HG03354 (cell line): ENCODE results near the gene NEIL3.

ENCODE experiments used
- ATAC-seq: cut with Tn5 transposase; IDR thresholded peaks from one replicate; pipeline ENCODE4 v1.9.1; 2021; ENCODE audit warnings: mild to moderate bottlenecking; ENCODE audit not compliant: unreplicated experiment, poor library complexity, severe bottlenecking

Gene NEIL3, protein sequence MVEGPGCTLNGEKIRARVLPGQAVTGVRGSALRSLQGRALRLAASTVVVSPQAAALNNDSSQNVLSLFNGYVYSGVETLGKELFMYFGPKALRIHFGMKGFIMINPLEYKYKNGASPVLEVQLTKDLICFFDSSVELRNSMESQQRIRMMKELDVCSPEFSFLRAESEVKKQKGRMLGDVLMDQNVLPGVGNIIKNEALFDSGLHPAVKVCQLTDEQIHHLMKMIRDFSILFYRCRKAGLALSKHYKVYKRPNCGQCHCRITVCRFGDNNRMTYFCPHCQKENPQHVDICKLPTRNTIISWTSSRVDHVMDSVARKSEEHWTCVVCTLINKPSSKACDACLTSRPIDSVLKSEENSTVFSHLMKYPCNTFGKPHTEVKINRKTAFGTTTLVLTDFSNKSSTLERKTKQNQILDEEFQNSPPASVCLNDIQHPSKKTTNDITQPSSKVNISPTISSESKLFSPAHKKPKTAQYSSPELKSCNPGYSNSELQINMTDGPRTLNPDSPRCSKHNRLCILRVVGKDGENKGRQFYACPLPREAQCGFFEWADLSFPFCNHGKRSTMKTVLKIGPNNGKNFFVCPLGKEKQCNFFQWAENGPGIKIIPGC

DNA sequence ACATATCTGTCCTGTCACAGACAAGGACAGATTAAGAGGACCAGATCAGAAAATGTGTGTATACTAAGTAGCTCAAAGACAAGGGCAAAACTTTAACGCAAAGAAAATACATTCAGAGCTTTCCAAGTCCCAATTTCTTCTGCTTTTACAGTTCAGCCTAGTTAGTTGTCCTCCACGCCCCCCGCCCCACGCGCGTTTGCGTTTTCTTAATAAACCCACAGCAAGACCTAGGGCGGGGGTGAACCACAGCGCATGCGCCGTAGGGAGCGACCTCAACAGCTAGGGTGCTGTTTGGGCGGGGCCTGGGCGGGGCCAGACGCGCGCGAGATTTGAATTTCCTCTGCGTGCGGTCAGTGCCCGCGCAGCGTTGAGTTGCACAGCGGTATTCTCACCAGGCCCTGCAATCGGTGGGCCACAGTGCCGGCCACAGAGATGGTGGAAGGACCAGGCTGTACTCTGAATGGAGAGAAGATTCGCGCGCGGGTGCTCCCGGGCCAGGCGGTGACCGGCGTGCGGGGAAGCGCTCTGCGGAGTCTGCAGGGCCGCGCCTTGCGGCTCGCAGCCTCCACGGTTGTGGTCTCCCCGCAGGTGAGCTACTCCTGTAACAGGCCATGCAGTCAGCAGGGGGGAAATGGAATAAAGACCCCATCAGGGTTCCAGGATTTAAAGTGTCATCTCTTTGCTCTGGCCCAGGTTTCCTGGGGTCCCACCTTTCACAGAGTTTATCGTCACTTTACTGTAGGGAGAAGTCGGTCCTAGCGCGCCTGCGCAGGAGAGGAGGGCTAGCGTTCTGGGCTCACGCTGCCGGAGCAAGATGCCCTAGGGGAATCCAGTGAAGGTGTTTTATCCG is at the start of gene NEIL3:
NEIL3 (plus strand) TSS at position 353 of the 850 bp plus-strand sequence; CDS start at position 433, 80 bp downstream.
- peak; percentile 92 for ATAC-seq

DNA sequence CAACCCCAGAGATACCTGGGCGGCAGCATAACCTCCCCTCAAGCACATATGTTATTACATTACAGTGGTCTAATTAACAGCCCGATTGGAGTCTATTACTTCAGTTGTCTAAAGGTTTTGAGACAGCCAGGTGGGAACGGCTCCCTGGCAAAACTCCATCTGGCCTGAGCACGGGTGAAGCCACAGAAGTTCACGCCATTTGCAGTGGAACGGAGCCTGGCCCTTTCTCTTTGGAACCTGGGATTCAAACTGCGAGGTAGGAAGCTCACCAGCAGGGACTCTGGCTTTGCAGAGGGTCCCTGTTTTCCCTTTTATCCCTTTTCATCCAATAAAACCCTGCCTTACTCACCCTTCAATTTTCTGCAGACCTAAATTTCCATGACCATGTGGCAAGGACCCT is 45.9 kb upstream of the NEIL3 start:
- ATAC-seq, result no peak

DNA sequence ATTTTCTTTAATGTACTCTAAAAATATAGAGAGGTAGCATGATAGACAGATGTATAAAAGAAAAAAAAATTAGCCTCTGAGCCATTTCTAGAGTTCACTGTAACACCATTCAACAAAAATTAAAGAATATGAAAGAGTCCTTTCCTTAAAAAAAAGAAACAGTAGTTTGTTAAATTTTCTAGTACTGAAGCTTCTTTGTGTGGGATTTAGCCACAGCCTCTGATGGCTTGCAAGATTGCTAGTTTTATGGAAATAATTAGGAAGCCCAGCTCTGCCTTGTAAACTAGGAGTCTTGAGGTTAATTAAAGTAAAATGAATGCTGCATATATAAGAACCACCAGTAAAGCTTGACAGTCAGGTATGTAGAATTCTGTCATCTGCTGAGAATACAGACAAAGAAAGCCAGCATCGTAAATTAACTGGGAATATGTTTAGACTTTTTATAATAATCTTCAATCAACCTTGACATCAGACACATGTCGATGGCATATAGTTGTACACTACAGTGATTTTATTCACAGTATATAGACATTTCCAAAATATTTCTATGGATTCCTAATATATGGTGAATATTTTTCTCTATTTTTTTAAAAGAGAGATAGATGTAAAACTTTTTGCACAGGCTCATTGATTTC is 44.8 kb upstream of the NEIL3 start:
- ATAC-seq, result no peak

DNA sequence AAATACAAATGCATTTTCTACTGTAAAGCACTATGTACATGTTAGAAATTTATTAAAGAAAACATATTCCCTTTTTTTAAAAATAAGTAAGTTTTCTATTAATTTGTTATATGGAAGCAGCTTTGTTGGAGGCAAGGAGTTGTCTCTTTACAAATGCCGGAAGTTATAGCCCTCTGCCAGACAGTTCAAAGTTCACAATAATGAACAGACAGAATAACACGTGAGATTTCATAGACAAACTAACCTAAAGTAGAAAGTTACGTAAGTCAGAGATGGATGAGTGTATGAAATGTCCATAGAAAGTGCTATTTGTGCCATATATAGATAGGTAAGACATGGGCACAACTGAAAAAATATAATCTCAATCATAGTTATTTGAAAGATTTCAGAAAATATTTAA is 43.9 kb upstream of the NEIL3 start:
- no peak for ATAC-seq

DNA sequence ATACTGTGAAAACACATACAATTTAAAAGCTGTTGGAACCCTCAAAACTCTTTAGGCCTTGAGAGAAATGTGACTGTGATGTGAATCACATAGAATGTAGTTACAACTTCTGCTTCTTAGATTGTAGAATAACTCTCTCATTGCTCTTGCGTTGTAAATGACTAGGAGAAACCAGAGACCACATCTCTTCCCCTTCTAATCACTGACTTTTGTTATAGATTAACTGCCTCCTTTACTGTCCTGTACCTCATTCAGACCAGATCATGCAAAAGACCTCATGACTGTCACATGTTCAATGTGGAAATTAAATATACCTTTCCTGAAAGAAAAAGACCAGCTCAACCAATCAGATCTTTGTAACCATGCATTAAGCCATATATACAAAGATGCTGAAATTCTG is 43.2 kb upstream of the NEIL3 start:
- ATAC-seq, result peak; percentile 62

DNA sequence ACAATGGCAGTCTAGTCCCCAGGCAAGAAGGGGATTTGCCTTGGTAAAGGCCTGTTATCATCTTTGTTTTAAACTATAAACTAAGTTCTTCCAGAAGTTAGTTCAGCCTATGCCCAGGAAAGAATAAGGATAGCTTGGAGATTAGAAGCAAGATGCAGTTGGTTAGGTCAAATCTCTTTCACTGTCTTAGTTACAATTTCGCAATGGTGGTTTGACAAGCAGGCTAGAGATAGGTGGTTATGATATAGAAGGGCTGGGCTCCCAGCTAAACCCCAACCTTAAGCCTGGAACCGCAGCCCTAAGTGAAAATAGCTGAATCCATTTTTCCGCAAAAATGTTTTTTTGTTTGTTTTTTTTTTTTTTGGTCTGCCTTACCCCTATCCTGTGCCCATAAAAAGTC is 41.8 kb upstream of the NEIL3 start:
- no peak for ATAC-seq

DNA sequence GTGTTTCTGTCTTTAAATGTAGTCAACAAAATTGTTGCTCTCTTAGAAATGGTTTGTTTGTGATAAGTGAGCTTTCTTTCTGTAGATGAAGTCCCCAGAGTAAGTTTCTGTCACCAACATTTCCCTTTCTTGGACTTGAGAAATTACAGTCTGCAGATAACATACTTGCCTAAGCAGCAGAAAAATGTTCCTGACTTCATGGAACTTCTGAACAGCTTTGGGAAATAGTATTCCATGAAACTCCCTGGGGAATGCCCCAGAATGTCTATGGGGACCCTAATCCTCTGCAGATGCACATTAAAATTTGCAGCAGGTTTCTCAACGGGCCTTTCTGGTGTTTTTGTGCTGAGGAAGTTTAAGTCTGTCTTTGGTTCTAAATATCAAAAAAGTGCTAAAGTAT is 38.6 kb upstream of the NEIL3 start:
- no peak for ATAC-seq

DNA sequence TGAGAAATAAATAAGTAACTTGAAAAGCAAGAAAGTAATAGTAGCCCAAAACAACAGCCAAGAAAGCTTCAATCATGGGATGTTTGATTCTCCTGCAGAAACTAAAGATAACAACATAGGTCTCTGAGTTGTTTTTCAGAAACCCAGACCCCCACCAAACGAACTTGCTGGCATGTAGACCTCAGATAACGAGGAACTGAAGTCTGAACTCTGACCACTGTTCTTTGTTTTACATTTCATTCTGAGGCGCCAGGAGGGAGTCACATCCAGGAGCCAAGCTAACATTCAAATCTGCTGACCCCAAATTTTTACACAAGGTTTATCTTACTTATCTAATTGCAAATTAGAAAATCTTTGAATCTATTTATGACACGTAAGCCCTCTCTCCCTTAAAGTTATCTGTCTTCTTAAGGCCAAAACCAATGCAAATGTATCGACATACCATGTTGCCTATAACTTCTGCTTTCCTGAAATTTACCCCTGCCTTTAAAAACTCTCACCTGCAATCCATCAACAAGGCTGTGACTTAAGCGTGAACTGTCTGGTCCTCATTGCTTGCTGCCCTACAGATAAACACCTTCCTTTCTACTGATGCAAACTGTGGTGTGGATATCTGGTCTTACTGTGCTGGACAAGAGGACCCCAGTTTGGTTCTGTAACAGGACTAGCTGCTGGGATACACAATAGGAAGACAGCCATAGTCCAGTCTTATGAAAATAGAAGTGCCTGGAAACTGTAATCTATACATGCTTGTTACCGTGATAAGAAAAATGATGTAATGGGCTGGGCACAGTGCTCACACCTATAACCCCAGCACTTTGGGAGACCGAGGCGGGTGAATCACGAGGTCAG is 37.5 kb upstream of the NEIL3 start:
- ATAC-seq, result no peak

DNA sequence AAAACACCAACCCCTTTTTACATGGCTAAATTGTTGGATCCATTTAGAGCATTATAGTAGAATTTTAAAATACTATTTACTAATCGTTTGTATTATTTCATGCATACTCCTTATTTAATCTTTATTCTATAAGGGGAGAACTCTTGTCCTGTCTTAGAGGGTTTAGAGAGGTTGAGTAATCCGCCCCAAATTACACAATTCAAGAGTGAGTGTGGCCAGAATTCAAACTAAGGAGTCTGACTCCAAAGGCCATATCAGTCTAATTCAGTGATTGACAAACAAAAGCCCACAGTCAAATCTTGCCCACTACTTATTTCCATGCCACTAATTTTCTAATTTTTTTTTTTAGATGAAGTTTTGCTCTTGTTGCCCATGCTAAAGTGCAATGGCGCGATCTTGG is 33.7 kb upstream of the NEIL3 start:
- no peak for ATAC-seq

DNA sequence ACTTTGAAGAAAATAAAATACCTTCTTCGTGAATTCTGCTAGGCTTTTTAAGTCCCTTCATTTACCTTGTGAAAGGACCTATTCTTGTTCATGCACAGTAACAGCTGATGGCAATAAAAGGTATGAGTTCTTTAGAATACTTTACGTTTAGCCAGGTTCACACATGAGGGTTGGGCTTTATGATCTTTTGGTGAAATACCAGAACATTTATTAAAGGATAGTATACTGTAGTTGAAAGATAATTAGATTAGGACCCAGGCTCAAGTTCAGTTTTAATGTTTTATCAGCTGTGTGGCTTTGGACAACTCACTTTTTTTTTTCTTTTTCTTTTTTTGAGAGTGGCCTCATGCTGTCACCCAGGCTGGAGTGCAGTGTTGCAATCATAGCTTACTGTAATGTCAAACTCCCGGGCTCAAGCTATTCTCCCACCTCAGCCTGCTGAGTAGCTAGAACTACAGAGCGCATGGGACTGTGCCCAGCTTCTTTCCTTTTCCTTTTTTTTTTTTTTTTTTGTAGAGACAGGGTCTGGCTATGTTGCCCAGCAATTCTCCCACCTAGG is 28.2 kb upstream of the NEIL3 start:
- ATAC-seq, result no peak

DNA sequence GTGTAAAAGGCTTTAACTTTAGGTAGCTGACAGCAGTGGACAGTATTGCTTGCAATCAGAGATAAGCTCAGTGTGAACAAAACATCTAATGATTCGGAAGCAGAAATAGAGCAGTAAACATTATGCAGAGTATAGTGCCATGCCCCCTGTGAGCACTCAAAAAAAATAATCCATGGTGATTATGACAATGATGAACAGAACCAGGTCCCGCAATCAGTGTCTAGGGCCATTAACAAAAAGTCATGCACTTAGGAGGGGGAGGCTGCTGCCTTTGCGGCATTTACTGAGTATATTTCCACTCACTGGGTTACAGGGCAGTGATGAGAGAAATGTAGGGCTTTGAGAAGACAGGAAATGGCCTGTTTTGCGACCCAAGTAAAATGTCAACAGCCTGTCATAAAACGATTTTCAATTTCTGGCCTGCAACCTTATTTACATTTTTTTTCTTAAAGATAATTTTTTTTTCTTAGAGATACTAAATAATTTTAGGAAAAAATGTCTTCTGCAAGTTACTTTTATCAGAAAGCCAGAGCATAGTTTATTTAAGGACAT is 27.3 kb upstream of the NEIL3 start:
- ATAC-seq, result no peak

DNA sequence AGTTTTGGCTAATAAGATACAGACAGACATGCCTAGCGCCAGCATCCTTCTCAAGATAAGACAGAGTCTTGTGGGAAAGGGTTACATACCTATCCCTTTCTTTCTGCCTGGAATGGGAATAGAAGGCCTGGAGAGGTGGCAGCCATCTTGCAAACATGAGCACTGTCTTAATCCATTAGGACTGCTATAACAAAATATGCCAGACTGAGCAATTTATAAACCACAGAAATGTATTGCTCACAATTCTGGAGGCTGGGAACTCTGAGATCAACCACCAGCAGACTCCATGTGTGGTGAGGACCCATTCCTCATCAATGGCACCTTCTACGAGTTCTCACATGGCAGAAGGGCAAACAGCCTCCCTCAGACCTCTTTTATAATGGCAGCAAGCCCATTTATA is 26.5 kb upstream of the NEIL3 start:
- ATAC-seq, result no peak

DNA sequence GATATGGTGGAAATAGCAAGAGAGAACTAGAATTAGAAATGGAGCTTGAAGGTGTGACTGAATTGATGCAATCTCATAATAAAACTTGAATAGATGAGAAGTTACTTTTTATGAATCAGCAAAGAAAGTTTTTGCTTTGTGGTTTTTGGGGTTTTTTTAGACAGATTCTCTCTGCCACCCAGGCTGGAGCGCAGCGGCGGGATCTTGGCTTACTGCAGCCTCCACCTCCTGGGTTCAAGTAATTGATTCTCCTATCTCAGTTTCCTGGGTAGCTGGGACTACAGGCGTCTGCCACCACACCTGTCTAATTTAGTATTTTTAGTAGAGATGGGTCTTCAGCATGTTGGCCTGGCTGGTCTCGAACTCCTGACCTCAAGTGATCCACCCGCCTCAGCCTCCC is 23.7 kb upstream of the NEIL3 start:
- ATAC-seq, result no peak

DNA sequence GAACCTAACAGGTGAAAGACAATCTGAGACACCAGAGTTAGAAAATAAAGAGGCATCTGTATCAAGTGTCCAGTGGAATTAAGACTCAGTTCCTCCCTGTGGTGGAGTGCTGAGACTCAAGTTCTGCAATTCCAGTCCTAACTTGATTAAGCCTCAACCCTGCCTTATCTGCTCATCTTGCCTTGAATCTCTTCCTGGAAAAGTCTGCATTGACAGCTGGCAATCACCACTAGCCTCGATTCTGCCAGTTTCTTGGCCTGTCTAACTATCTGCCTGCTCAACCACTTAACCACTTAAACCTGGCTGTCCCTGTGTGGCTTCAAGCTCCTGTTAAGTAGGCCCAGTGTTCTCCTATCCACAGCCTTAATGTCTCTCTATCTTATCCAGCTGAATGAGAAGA is 22.4 kb upstream of the NEIL3 start:
- no peak for ATAC-seq

DNA sequence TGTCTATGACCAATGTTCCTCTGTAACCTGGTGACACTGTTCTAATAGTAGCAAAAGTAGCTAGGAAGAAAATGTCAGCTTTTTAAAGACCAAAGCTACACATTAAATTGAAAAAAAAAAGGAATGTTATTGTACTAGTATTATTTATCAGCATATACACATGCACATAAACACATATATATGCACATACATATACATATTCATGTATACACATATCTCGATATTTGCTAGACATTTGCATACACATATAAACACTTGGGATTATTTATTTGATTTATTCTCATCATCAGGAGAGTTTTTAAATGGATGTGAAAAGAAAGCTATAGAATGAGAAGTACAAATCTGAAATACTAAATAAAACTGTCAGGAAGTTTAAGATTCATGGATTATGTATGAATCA is 21.3 kb upstream of the NEIL3 start:
- ATAC-seq, result no peak

DNA sequence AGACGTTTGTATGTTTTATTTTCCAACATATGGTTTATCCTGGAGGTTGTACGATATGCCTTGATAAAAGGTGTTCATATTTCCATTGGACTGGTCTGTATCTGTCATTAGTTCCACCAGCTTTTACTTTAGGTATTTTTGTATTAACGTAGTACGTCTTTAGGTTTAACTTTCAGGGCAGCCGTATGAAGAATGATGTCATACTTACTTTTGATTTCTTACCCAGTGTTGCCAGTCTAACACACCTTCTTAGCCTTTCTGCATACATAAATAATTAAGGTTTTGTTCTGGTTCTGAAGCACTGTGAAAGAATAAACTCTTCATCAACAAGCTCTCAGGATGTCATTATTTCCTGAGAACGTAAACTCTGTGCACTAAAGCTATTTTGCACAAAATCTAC is 18.9 kb upstream of the NEIL3 start:
- ATAC-seq, result no peak

DNA sequence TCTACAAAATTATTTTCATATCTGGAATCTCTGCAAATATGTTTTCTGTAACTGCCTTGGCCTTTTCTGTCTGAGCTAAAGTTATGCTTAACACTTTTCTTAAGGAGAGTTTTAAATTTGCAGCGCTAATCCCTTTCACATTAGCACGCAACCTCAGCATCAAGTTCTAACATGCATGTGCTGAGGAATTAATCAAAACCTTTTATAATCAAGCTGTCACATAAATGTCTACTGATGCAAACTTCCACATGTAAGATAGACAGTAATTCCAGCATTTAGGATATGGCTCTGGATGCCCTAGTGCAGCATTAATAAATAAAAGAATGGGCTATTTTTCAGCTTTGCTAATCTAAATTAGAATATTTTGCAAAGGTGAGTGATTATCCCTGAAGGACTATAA is 17.5 kb upstream of the NEIL3 start:
- ATAC-seq, result no peak

DNA sequence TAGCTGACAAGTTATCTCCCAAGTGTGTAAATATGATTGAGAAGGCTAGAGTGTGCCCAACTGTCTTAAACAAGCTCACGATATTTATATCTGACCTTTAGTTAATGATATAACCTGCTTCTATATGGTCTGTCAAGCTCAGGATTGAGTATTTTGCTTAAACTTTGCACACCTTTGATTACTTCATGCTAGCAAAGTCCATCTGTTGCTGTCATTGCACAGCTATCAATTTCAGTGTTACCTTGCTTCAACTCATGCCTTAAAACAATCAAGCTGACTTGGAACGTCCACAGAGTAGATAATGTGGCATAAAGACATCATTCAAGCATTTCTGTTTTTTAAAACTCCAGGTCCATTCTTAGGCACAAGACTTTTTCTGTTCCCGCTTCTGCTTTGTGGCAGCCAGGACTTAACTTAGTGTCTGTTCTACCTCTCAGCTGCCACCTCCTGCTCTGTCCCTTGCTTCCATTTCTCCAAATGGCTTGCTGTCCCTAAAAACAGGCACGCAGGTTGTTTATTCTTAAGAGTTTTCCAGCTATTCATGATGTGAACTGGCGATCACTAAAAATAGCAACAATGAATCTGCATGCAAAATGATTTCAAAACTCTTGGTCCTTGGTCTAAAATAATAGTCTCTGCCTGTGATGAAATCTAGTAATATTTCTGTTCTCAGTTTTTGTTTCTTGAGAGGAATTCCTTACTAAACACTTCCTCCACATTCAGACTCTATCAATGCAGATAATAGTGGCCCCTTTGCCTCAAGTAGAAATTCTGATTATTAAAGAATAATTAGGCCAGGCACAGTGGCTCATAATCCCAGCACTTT is 16.3 kb upstream of the NEIL3 start:
- no peak for ATAC-seq
